Measurements from ENCODE around the gene PAGR1. TPM values are rescaled to one million over a fixed set of nuclear protein-coding genes. Genes with fewer than 3 reads are reported as not detected.

The PAGR1 gene
- total and polyA plus RNA-seq, 2 of the 13 experiments (the other 11 are each of a cell fraction or from before 2014, with no cell fraction given) = 9.8 to 66.4 TPM

DNA sequence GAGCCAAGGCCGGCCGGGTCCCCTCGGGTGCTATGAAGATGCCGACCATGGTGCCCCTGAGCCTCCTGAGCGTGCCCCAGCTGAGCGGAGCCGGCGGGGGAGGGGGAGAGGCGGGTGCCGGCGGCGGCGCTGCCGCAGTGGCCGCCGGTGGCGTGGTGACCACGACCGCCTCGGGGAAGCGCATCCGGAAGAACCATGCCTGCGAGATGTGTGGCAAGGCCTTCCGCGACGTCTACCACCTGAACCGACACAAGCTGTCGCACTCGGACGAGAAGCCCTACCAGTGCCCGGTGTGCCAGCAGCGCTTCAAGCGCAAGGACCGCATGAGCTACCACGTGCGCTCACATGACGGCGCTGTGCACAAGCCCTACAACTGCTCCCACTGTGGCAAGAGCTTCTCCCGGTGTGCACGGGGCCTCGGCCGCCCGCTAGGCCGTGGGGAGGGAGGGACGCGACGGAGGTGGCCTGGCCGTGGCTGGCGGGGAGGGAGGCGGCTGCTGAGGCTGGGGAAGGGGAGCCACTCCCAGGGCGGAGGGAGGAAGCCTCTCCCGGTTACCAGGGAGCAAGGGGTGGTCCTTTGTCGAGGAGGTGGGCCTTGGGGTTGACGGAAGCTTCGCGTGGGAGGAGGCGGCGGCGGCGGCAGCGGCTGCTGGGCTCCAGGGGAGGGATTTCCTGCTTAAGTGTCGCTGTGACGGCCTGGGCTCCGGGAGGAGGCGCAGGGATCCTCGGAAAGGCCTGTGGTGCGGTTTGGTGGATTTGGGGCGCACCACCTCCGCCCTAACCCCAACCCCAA is 8.3 kb upstream of the PAGR1 start (continued):
- TF ChIP-seq, protein P1, sequence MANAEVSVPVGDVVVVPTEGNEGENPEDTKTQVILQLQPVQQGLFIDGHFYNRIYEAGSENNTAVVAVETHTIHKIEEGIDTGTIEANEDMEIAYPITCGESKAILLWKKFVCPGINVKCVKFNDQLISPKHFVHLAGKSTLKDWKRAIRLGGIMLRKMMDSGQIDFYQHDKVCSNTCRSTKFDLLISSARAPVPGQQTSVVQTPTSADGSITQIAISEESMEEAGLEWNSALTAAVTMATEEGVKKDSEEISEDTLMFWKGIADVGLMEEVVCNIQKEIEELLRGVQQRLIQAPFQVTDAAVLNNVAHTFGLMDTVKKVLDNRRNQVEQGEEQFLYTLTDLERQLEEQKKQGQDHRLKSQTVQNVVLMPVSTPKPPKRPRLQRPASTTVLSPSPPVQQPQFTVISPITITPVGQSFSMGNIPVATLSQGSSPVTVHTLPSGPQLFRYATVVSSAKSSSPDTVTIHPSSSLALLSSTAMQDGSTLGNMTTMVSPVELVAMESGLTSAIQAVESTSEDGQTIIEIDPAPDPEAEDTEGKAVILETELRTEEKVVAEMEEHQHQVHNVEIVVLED (CRISPR knock-in tag; IDR thresholded peaks at IDR 0.05; ENCODE audit: borderline replicate concordance) = peak; percentile 82
- TF ChIP-seq ZNF20 (CRISPR knock-in tag; IDR thresholded peaks at IDR 0.05) = 0 out of 2 replicates have a peak, but pooled peaks have one; percentile 70
- no peak for TF ChIP-seq CHD2 (IDR thresholded peaks at IDR 0.05; ENCODE audit: low read depth, low read length)
- TF ChIP-seq, protein P2, sequence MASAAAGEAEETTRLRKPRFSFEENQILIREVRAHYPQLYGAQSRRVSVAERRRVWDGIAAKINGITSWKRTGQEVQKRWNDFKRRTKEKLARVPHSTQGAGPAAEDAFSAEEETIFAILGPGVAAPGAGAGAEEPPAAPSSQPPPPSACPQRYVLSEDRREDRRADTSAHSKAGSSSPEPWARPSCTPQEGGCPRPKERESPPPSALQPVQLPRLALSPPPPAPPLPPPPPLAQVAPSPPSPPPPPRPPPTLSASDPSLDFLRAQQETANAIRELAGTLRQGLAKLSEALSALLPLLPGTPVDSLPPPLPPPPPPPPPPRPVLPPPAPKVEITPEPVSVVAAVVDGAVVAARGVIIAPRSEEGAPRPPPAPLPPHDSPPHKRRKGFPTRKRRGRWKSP (CRISPR knock-in tag; IDR thresholded peaks at IDR 0.05) = peak; percentile 98
- TF ChIP-seq HHEX (CRISPR knock-in tag; IDR thresholded peaks at IDR 0.05) = no peak
- TF ChIP-seq ZNF136 (CRISPR knock-in tag; IDR thresholded peaks at IDR 0.05; ENCODE audit: low read depth) = peak; percentile 98
- TF ChIP-seq ZNF329 (CRISPR knock-in tag; IDR thresholded peaks at IDR 0.05; ENCODE audit: low read depth) = peak; percentile 94
- no peak for TF ChIP-seq PLRG1 (conservative IDR thresholded peaks at IDR 0.05)
- no peak; the same call in 1 of the 2 replicates for TF ChIP-seq ELF1 (CRISPR knock-in tag; IDR thresholded peaks at IDR 0.05)
- TF ChIP-seq ATAD3A (CRISPR knock-in tag; IDR thresholded peaks at IDR 0.05) = 0 out of 2 replicates have a peak, but pooled peaks have one; percentile 70
- peak; percentile 91 for TF ChIP-seq ZBTB42 (CRISPR knock-in tag; IDR thresholded peaks at IDR 0.05)
- 0 out of 2 replicates have a peak, but pooled peaks have one; percentile 7 for TF ChIP-seq NFE2 (CRISPR knock-in tag; IDR thresholded peaks at IDR 0.05)
- TF ChIP-seq HES4 (CRISPR knock-in tag; IDR thresholded peaks at IDR 0.05; ENCODE audit: borderline replicate concordance) = peak; percentile 100
- peak; percentile 67 for TF ChIP-seq FOXO1 (CRISPR knock-in tag; IDR thresholded peaks at IDR 0.05)
- peak; percentile 96 for TF ChIP-seq BRD4 (CRISPR knock-in tag; IDR thresholded peaks at IDR 0.05)
- 0 out of 2 replicates have a peak, but pooled peaks have one; percentile 33 for TF ChIP-seq NCOA5 (CRISPR knock-in tag; IDR thresholded peaks at IDR 0.05)
- peak; percentile 88 for TF ChIP-seq ZNF619 (CRISPR knock-in tag; IDR thresholded peaks at IDR 0.05)
- peak; percentile 60 for TF ChIP-seq ONECUT2 (CRISPR knock-in tag; IDR thresholded peaks at IDR 0.05)
- TF ChIP-seq ZMAT3 (CRISPR knock-in tag; conservative IDR thresholded peaks at IDR 0.05) = peak; percentile 99
- TF ChIP-seq, protein P3, sequence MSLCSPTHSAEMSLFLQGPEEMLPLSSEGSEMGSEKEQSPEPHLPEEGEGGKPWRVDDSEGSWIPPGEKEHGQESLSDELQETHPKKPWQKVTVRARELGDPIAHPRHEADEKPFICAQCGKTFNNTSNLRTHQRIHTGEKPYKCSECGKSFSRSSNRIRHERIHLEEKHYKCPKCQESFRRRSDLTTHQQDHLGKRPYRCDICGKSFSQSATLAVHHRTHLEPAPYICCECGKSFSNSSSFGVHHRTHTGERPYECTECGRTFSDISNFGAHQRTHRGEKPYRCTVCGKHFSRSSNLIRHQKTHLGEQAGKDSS (CRISPR knock-in tag; IDR thresholded peaks at IDR 0.05; ENCODE audit: borderline replicate concordance, low read depth) = peak; percentile 96
- peak; percentile 88; the same call in 1 of the 3 replicates for TF ChIP-seq MXI1 (IDR thresholded peaks at IDR 0.05; ENCODE audit: borderline replicate concordance, low read depth, low read length)
- TF ChIP-seq, protein P4, sequence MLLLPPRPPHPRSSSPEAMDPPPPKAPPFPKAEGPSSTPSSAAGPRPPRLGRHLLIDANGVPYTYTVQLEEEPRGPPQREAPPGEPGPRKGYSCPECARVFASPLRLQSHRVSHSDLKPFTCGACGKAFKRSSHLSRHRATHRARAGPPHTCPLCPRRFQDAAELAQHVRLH (CRISPR knock-in tag; IDR thresholded peaks at IDR 0.05; ENCODE audit: borderline replicate concordance, low read depth) = peak; percentile 98
- no peak for TF ChIP-seq ZBTB1 (CRISPR knock-in tag; IDR thresholded peaks at IDR 0.05; ENCODE audit: borderline replicate concordance)
- peak; percentile 69; the same call in 1 of the 2 replicates for TF ChIP-seq SMAD1 (CRISPR knock-in tag; IDR thresholded peaks at IDR 0.05; ENCODE audit: borderline replicate concordance, low read depth)
- TF ChIP-seq NBN (conservative IDR thresholded peaks at IDR 0.05) = no peak
- TF ChIP-seq FOXK1 (CRISPR knock-in tag; IDR thresholded peaks at IDR 0.05; ENCODE audit: borderline replicate concordance, low read depth) = peak; percentile 68; the same call in 1 of the 2 replicates

All from HepG2 (cell line).